Body of pancreas (tissue), 4 donors: ENCODE measurements around the gene CAMKK2. TPM values are rescaled to one million over a fixed set of nuclear protein-coding genes. Genes with fewer than 3 reads are reported as not detected.

Source experiments
- ATAC-seq: fragments of 150-250 bp; one replicate; pipeline ENCODE4 v1.9.1; 2016
- DNase-seq, 4 donors: peaks; one replicate each; pipeline ENCODE4 v3.0.0-alpha.2; 2019
- H3K27ac ChIP-seq, 4 donors: fragments of 200-600 bp; sonication (generic); 1 replicate in 3 of 4; 2 replicates in 1 of 4; pipeline versions ENCODE4 v1.5.1 to v1.6.1; 2016 to 2019; ENCODE audit warnings: mild to moderate bottlenecking in 1 of 4, mixed read lengths in 1 of 4, moderate library complexity in 1 of 4
- H3K27me3 ChIP-seq, 2 donors: fragments of 200-600 bp; sonication (generic); one replicate each; pipeline ENCODE4 v1.6.0; 2016; ENCODE audit warnings: mild to moderate bottlenecking in 1 of 2
- H3K36me3 ChIP-seq, 2 donors: fragments of 200-600 bp; sonication (generic); replicated peaks in 1 of 2; 2 replicates each; pipeline ENCODE4 v1.5.1; 2016; ENCODE audit warnings: low read depth in 2 of 2; ENCODE audit not compliant: insufficient read depth in 1 of 2
- H3K4me1 ChIP-seq: fragments of 200-600 bp; sonication (generic); one replicate; pipeline ENCODE4 v1.6.0; 2016
- H3K4me3 ChIP-seq, 2 donors: fragments of 200-600 bp; sonication (generic); 1 replicate in 1 of 2; 2 replicates in 1 of 2; pipeline ENCODE4 v1.5.1; 2016 to 2019
- H3K9me3 ChIP-seq, 3 donors: fragments of 200-600 bp; sonication (generic); 1 replicate in 2 of 3; 2 replicates in 1 of 3; pipeline ENCODE4 v1.5.1; 2016
- POLR2A ChIP-seq, 3 donors: fragments of 450-650 bp; IDR thresholded peaks; one replicate each; pipeline ENCODE4 v1.6.1; 2016; ENCODE audit warnings: antibody characterized with exemption in 3 of 3, mild to moderate bottlenecking in 2 of 3
- WGBS, 2 donors: methylation state at CpG; one replicate each; pipeline ENCODE4 v1.1.5; 2017; 5-methylcytosine and 5-hydroxymethylcytosine counted together
- intact Hi-C: fragments of 100-400 bp; cut with DNase I; formaldehyde crosslinking; loops from one replicate; pipeline ENCODE4 v1.15.1; 2023
- total RNA-seq, 2 donors: library from RNA; depleted of rRNA; stranded (reverse); fragments of >200 nt; gene quantifications; one replicate each; pipeline ENCODE4 v1.1.0, GENCODE V29; 2016
- TF ChIP-seq, protein P1 (sequence below), 7 experiments: fragments of 450-650 bp in 4 of 7; fragments of 200-600 bp in 3 of 7; sonication (generic) in 3 of 7; IDR thresholded peaks; one replicate each; pipeline ENCODE4 v1.5.1; 2016 to 2019; ENCODE audit warnings: antibody characterized with exemption in 7 of 7

The CAMKK2 gene
- total RNA-seq, 2 donors from 2014 or later, result 17.4 to 70.5 TPM

DNA sequence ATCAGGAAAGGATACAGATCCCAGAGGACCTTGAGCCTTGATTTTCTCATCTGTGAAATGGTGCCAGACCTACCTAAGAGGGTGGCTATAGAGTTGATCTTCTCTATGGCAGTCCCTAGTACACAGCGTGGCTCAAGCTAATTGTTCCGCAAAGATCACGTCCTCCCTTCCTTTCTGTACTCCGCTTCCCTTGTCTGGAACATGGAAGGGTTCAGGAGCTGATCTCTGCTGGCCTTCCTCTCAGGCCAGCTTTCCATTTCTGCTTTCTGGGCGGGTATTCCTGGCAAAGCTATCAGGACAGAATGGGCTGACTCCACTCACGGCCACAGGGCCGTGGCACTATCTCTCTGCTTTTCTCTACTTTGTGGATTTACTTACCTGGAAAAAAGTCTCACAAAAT, 6.5 kb downstream of the CAMKK2 start:
- ATAC-seq, result no peak
- intact Hi-C loops, result no loop called here
- H3K27ac ChIP-seq, result no peak overlapping the region

DNA sequence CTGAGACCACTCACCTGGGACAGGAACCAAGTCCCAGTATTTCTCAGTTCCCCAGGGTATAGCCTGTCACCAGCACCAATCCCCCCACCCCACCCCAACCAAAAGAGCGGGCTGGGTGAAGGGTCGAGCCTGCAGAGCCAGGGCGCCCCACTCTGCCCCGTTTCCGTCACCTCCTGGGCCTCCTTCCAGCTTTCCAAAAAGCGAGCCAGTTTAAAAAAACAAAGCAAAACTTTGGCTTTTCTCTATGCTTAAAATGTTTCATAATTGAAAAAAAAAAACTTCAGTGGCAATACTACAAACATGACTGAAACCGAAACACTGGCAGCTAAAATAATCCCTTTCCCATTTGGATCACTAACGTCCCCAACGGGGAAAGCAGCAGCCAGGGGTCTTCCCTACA, 7.5 kb downstream of the CAMKK2 start:
- Histone ChIP-seq H3K27ac (no peak overlapping the region), H3K9me3 (no peaks in the 10 kb centered on the region), H3K27me3 (no peaks in the 10 kb centered on the region), H3K4me1 (peaks cover 14% of the 10 kb centered on the region), H3K36me3 (no peaks in the 10 kb centered on the region), H3K4me3 (no peak overlapping the region)
- 68 to 70% methylated on average over 9 of the region's 9 CpGs for WGBS, 2 donors
- intact Hi-C loops, result no loop called here
- TF ChIP-seq, protein P1, sequence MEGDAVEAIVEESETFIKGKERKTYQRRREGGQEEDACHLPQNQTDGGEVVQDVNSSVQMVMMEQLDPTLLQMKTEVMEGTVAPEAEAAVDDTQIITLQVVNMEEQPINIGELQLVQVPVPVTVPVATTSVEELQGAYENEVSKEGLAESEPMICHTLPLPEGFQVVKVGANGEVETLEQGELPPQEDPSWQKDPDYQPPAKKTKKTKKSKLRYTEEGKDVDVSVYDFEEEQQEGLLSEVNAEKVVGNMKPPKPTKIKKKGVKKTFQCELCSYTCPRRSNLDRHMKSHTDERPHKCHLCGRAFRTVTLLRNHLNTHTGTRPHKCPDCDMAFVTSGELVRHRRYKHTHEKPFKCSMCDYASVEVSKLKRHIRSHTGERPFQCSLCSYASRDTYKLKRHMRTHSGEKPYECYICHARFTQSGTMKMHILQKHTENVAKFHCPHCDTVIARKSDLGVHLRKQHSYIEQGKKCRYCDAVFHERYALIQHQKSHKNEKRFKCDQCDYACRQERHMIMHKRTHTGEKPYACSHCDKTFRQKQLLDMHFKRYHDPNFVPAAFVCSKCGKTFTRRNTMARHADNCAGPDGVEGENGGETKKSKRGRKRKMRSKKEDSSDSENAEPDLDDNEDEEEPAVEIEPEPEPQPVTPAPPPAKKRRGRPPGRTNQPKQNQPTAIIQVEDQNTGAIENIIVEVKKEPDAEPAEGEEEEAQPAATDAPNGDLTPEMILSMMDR (IDR thresholded peaks at IDR 0.05), result no peak
- no peak for TF ChIP-seq POLR2A (IDR thresholded peaks at IDR 0.05)
- ATAC-seq (no peak), DNase-seq (no peak)

More for the DNA sequence above, 6.5 kb downstream of the CAMKK2 start:
- no peak for TF ChIP-seq POLR2A (IDR thresholded peaks at IDR 0.05)
- TF ChIP-seq, protein P1 (IDR thresholded peaks at IDR 0.05), result no peak
- no peaks in the 10 kb centered on the region for H3K36me3 ChIP-seq
- no peak overlapping the region for H3K4me3 ChIP-seq
- no peaks in the 10 kb centered on the region for H3K27me3 ChIP-seq
- H3K9me3 ChIP-seq, result no peaks in the 10 kb centered on the region
- H3K4me1 ChIP-seq, result peaks cover 11% of the 10 kb centered on the region
- 91 to 97% methylated on average over 7 of the region's 7 CpGs for WGBS, 2 donors
- no peak for DNase-seq

DNA sequence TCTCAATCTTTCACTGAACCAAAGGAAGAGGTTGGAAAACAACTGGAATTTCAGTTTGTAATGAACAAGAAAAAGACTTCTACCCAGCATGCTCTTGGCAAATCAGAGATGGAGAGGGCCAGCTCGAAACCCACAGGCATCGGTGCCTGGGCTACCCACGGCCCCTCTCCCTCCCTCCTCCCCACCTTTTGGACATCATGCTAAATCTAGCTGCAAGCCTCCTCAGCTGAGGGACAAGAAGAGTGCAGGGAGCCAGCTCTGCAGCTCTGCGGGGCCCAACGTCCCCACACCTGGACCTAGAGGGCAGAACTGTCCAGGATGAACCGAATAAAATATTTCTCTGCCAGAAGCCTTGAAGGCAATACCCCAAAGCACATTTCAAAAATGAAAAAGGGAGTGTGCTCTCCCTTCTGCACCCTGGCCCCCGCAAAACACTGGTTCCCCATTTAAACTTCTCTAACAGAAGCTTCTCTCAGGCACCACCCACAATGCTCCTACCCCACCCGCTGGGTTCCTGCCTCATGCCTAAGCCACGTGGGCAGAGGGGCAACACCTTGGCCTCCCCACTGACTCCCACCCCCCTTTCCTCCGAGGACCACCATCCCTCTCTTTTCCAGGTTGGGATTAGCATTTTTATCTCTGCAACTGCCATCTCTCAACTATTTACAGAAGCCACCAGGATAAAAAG, 8.2 kb downstream of the CAMKK2 start:
- intact Hi-C loops, result no loop called here
- Histone ChIP-seq H3K9me3 (no peaks in the 10 kb centered on the region), H3K36me3 (no peaks in the 10 kb centered on the region), H3K27me3 (no peaks in the 10 kb centered on the region), H3K27ac (no peak overlapping the region), H3K4me3 (no peak overlapping the region), H3K4me1 (peaks cover 14% of the 10 kb centered on the region)
- DNase-seq, result no peak
- no peak for TF ChIP-seq POLR2A (IDR thresholded peaks at IDR 0.05)
- TF ChIP-seq, protein P1 (IDR thresholded peaks at IDR 0.05), result no peak
- WGBS, 2 donors, result 54 to 65% methylated on average over 10 of the region's 10 CpGs
- no peak for ATAC-seq

DNA sequence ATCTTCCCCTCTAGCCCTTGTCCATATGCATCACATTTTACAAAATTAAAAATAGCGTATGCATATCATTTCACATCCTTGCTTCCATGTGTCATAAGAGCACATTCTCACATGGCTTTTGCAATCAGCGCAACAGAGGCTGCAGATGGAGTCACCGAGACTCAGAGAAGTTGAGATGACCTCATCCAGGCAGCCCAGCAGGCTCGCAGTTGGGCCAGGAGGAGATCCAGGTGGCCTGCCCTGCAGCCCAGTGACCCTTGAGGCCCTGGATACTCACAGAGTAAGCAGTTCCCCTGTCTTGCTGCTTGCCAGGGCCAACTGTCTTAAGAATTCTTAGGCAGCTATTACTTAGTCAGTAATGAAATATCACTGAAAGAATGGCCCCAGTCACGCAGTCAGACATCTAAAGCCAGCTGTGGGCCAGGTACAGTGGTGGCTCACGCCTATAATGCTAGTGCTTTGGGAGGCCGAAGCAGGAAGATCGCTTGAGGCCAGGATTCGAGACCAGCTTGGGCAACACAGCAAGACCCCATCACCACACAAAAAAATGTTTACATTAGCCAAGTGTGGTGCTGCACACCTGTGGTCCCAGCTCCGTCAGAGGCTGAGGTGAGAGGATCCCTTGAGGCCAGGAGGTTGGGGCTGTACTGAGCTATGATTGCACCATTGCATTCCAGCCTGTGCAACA, 9.1 kb downstream of the CAMKK2 start:
- H3K27ac ChIP-seq, result no peak overlapping the region
- H3K4me3 ChIP-seq, result no peak overlapping the region
- H3K36me3 ChIP-seq, result no peaks in the 10 kb centered on the region
- no peaks in the 10 kb centered on the region for H3K9me3 ChIP-seq
- intact Hi-C loops, result no loop called here
- 81 to 92% methylated on average over 10 of the region's 10 CpGs for WGBS, 2 donors
- H3K27me3 ChIP-seq, result no peaks in the 10 kb centered on the region
- no peak for ATAC-seq
- TF ChIP-seq, protein P1 (IDR thresholded peaks at IDR 0.05), result no peak
- no peak for TF ChIP-seq POLR2A (IDR thresholded peaks at IDR 0.05)
- no peak for DNase-seq
- H3K4me1 ChIP-seq, result peaks cover 18% of the 10 kb centered on the region
